T-helper 17 cell (primary cell): ENCODE measurements around the gene RASIP1. TPM values are rescaled to one million over a fixed set of nuclear protein-coding genes. Genes with fewer than 3 reads are reported as not detected.

Experiments used
- ATAC-seq: fragments of 150-1000 bp; cut with Tn5 transposase; 2 replicates; pipeline ENCODE4 v1.10.0; 2021; ENCODE audit warnings: mild to moderate bottlenecking, moderate library complexity
- DNase-seq, 3 donors: peaks; one replicate each; pipeline versions ENCODE4 v3.0.0 to v3.0.0-alpha.2; 2020 to 2021
- H3K9me3 ChIP-seq: one replicate; pipeline ENCODE4 v1.7.0; 2013; ENCODE audit warnings: low read length, mild to moderate bottlenecking; ENCODE audit not compliant: control insufficient read depth, poor library complexity, severe bottlenecking
- H3K27ac Mint-ChIP-seq: one replicate; pipeline ENCODE4 v1.8.0; 2022; ENCODE audit warnings: mild to moderate bottlenecking, moderate library complexity, mixed read lengths
- H3K27me3 Mint-ChIP-seq: one replicate; pipeline ENCODE4 v1.8.0; 2022; ENCODE audit warnings: mixed read lengths
- H3K36me3 Mint-ChIP-seq: one replicate; pipeline ENCODE4 v1.8.0; 2022; ENCODE audit warnings: low read depth, mixed read lengths
- H3K4me1 Mint-ChIP-seq: one replicate; pipeline ENCODE4 v1.8.0; 2022; ENCODE audit warnings: mild to moderate bottlenecking, mixed read lengths
- H3K4me3 Mint-ChIP-seq: one replicate; pipeline ENCODE4 v1.8.0; 2022; ENCODE audit warnings: mild to moderate bottlenecking, moderate library complexity, mixed read lengths
- total RNA-seq, 4 donors: library from RNA in 2 of 4; stranded (reverse) in 2 of 4; gene quantifications; one replicate each; pipeline ENCODE4 v1.2.3 and lab custom pipeline; 2022 to 2026

Gene RASIP1
- total RNA-seq, 2 donors from 2014 or later: 0.10 to 0.12 TPM

DNA sequence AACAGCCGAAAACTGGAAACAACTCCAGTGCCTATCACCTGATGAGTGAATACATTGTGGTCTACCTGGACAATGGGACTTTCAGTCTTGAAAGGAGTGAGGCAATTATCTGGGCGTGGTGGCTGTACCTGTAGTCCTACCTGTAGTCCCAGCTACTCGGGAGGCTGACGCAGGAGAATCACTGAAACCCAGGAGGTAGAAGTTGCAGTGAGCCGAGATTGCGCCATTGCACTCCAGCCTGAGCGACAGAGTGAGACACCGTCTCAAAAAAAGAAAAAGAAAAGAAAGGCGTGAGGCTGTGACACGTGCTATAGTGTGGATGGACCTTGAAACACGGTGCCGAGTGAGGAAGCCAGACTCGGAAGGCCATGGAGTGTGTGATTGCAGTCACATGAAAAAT is 63.5 kb downstream of the RASIP1 start:
- ATAC-seq (no peak), DNase-seq (no peak)
- peaks cover 6% of the 10 kb centered on the region for H3K4me1 Mint-ChIP-seq
- peak overlapping the region; percentile 63 for H3K27ac Mint-ChIP-seq
- no peak overlapping the region for H3K4me3 Mint-ChIP-seq
- no peaks in the 10 kb centered on the region for H3K36me3 Mint-ChIP-seq
- H3K9me3 ChIP-seq: no peaks in the 10 kb centered on the region
- no peaks in the 10 kb centered on the region for H3K27me3 Mint-ChIP-seq

DNA sequence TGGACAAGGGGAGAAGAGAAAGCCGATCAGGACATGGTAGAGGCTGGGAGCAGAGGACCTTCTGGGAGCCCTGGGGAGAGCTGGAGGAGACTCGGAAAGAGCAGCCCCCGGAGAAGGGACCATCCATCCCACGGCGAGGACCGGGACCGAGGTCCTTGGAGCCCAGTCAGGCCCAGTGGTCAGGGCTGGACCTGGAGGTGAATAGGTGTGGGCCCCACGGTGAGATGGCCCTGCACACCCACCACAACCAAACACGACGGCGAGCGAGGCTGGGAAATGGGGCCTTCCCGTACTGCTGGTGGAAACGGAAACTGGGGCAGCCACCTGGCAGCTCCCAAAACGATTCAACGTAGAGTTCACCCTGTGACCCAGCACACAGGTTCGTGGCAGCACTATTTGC is 63.9 kb downstream of the RASIP1 start:
- no peak for DNase-seq
- no peaks in the 10 kb centered on the region for H3K9me3 ChIP-seq
- H3K4me3 Mint-ChIP-seq: no peak overlapping the region
- no peak for ATAC-seq
- H3K27me3 Mint-ChIP-seq: no peaks in the 10 kb centered on the region
- no peaks in the 10 kb centered on the region for H3K36me3 Mint-ChIP-seq
- peaks cover 6% of the 10 kb centered on the region for H3K4me1 Mint-ChIP-seq
- peak overlapping the region; percentile 63 for H3K27ac Mint-ChIP-seq

DNA sequence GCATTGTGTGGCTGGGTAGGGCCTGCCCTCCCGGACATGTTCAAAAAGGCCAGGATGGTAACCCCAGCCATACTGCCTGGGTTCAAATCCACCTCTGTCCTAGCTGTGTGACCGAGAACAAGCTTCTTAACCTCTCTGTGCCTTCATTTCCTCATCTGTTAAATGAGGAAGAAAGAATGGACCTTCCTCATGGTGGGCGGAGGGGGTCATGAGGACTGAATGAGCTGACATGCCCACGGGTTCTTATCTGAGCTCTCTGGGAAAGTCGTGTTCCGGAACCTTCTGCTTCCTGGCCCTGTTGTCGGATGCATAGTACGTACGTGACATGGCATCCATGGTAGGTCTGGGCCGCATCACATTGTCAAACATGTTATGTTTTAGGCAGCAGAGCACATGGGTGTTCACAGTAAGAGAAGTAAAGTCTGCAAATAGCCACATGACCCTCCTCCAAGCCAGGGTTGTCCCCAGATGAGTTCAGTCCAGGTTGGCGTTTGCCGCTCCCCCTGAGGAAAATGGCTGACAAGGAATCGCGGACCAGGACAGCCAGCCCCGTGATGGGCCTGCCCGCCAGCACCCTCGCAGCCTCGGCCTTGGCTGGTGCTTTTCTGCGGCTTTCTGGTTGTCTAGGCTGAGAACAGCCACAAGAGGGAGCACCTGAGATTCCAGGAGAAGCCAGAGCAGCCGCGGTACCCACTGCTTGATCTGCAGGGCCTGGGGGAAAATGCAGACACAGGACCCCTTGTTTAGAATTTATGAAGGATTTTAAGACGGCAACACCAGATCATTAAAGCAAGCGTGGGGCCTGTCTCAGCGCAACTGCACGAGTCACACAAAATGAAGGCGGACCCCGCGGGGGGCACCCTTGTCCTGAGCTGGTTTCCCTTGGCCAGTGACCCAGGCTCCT is 65.2 kb downstream of the RASIP1 start:
- Mint-ChIP-seq H3K4me1 (peaks cover 6% of the 10 kb centered on the region), H3K27ac (no peak overlapping the region), H3K36me3 (no peaks in the 10 kb centered on the region), H3K27me3 (no peaks in the 10 kb centered on the region), H3K4me3 (no peak overlapping the region)
- peak; percentile 95 for ATAC-seq
- peak; percentile 38 to 71 (median 55) for DNase-seq
- no peaks in the 10 kb centered on the region for H3K9me3 ChIP-seq

DNA sequence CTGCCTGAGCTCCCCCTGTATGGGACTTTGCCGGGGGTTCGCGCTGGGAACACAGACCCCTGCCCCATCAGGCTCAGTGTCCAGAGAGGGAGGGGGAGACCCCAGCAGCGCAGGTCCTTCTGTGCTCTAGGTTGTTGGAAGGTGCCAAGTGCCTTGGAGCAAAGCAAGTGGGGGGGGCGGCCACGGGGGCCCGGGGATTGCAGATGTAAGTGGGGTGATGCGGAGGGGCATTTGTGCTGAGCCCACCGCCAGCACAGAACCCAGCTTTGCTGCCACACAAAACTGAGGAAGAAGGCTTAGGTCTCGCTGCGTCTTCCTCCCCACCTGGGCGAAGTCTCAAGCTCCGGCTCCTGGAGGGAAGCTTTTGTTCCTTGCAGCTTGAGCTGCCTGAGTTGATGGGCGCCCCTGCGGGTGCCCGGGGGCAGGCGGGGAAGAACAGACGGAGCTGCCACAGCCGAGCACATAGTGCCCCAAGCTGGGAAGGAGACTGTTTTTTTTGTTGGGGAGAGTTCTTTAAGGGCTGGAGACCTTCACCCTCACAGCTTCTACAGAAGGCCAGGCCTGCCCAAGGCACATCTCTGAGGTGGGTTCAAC is 66.1 kb downstream of the RASIP1 start:
- H3K4me3 Mint-ChIP-seq: no peak overlapping the region
- H3K9me3 ChIP-seq: no peaks in the 10 kb centered on the region
- peaks cover 6% of the 10 kb centered on the region for H3K4me1 Mint-ChIP-seq
- no peaks in the 10 kb centered on the region for H3K36me3 Mint-ChIP-seq
- no peaks in the 10 kb centered on the region for H3K27me3 Mint-ChIP-seq
- no peak for DNase-seq
- no peak overlapping the region for H3K27ac Mint-ChIP-seq
- ATAC-seq: no peak

DNA sequence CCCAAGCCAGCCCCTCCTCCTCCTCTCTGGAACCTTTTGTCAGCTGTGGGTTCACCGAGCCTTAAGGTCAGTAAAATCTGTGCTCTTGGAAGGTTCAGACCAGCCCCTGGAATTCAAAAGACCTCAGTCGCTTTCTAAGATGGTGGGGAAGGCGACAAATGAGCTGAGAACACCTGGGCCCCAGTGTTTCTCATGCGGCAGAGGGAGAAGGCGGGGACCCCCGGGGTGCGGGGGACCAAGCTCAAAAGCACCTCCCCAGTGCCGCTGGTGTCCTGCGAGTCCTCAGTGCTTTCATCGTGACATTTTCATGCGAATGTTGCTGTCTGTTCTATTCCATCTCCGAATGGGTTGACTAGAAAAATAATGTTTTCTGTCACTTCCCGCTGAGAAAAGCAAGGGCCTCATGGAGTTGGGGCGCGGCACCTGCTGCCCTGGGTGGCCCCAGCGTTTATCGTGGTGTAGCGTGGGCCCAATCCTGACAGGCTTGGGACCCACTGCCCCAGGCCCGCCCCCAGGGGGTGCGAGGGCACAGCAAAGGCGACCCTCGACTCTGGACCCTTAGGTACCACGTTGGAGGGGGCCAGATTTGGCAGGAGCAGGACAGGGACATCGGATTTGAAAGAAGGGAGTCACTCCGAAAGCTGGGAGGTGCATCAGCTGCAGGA is 66.8 kb downstream of the RASIP1 start:
- H3K27me3 Mint-ChIP-seq: no peaks in the 10 kb centered on the region
- ATAC-seq (no peak), DNase-seq (no peak)
- H3K4me1 Mint-ChIP-seq: peaks cover 6% of the 10 kb centered on the region
- H3K9me3 ChIP-seq: no peaks in the 10 kb centered on the region
- H3K27ac Mint-ChIP-seq: no peak overlapping the region
- no peak overlapping the region for H3K4me3 Mint-ChIP-seq
- no peaks in the 10 kb centered on the region for H3K36me3 Mint-ChIP-seq

DNA sequence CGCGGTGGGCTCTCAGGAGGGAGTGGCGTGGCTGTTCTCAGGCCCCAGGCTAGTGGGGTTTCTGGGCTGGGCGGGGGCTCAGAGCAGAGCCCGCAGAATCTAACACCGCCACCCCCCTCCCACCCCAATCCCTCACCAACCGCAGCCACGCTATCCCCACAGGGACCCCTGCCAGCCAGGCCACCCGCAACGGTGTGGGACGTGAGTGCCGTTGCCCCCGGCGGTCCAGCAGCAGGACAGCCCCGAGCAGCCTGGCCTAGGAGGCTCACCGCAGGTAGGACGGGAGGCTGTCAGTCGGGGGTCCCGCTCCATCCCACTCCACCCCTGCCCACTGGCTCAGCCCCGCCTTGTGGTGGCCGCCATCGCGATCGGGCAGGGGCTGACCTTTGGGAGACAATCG is 67.4 kb downstream of the RASIP1 start, which contains the start of gene NTN5:
Gene NTN5 (minus strand): TSS at position 24 of the 400 bp plus-strand sequence. CDS start 2,031 bp downstream, outside the sequence.
- Mint-ChIP-seq H3K27me3 (no peaks in the 10 kb centered on the region), H3K4me1 (peaks cover 6% of the 10 kb centered on the region), H3K4me3 (no peak within 1 kb of the TSS), H3K36me3 (no peaks in the 10 kb centered on the region), H3K27ac (no peak within 1 kb of the TSS)
- DNase-seq (no peak), ATAC-seq (no peak)
- H3K9me3 ChIP-seq: no peaks in the 10 kb centered on the region

DNA sequence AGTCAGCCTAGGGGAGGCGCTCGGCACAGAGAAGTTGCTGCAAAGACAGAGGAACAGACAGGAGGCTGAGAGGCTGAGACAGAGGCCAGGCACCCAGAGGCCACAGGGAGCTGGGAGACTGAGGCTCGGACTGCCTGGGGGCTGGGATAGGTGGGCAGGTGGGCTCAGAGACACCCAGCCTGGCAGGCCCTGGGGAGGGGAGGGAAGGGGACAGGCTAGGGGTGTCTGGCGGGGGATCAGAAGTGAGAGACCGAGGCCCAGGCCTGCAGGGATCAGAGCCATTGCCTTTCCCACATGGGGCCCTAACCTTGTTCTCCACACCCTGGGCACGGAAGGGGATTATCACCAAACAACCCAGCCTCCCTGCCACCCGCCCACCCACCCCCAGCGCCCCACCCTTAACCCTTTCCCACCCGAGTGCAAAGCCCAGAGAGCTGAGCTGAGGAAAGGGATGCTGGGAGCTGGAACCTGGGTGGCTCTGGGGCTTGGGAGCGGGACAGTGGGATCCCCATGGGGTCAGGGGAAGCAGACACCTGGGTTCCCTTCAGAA is 68.9 kb downstream of the RASIP1 start:
- DNase-seq: no peak
- no peaks in the 10 kb centered on the region for H3K27me3 Mint-ChIP-seq
- H3K4me3 Mint-ChIP-seq: no peak overlapping the region
- no peaks in the 10 kb centered on the region for H3K9me3 ChIP-seq
- ATAC-seq: no peak
- peaks cover 6% of the 10 kb centered on the region for H3K4me1 Mint-ChIP-seq
- H3K36me3 Mint-ChIP-seq: no peaks in the 10 kb centered on the region
- H3K27ac Mint-ChIP-seq: no peak overlapping the region

DNA sequence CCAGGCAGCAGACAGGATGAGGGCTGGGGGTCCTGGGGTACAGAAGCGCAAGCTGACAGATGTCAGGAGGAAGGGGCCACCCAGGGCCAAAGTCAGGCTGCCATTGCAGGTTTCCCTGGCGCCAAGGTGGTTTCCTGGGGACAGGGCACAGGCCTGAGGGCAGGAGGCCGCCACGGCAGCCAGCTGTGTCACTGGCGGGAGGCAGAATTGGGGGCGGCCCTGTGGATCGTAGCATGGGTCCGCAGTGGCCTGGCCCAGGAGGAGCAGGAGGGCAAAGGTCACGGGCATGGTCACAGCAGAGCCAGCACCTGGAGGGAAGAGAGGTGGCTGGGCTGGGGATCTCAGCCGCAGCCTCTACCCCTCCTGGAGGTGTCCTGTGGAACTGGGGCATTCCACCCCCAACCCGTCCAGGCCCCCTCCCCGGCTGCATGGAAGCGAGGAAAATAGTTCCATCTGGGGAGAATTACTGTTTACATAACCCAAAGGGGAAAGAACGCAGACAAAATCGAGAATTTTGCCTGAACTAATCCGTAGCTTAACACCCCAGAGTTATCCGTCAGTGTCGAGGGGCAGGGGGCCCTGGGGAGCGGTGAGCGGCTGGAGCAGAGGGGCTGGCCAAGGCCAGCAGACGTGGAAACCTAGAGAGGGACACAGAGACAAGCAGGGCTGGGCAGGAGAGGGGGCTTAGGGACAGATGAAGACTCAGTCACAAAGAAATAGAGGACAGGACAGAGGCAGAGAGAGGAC is 69.5 kb downstream of the RASIP1 start:
- Mint-ChIP-seq H3K4me1 (peaks cover 6% of the 10 kb centered on the region), H3K27ac (no peak overlapping the region), H3K27me3 (no peaks in the 10 kb centered on the region), H3K4me3 (no peak overlapping the region), H3K36me3 (no peaks in the 10 kb centered on the region)
- no peaks in the 10 kb centered on the region for H3K9me3 ChIP-seq
- DNase-seq: no peak
- ATAC-seq: no peak

Other genes starting within 250 kb of the RASIP1 start
- gene LMTK3, start 228.8 kb downstream of the RASIP1 start, total RNA-seq: 10 to 100 TPM; 11.5 to 18.4 TPM
- gene SULT2B1, start 188.4 kb downstream of the RASIP1 start, total RNA-seq: not detected
- gene SPACA4, start 133.9 kb downstream of the RASIP1 start, total RNA-seq: not detected
- 1 to 10 TPM; 3.1 to 3.6 TPM for gene FAM83E, start 125.5 kb downstream of the RASIP1 start, total RNA-seq
- 1,000 to 10,000 TPM; 2,478 to 2,506 TPM for gene RPL18, start 121.4 kb downstream of the RASIP1 start, total RNA-seq
- gene SPHK2, start 121.1 kb downstream of the RASIP1 start, total RNA-seq: 10 to 100 TPM; 11.9 to 12.6 TPM
- 10 to 100 TPM; 29.7 to 38.2 TPM for gene DBP, start 103.2 kb downstream of the RASIP1 start, total RNA-seq
- gene CA11, start 94.4 kb downstream of the RASIP1 start, total RNA-seq: 1 to 10 TPM; 7.4 to 9.6 TPM
- gene NTN5, start 67.6 kb downstream of the RASIP1 start, total RNA-seq: 1 to 10 TPM; 2.8 to 3.4 TPM
- gene FUT2, start 44.6 kb downstream of the RASIP1 start, total RNA-seq: not detected
- gene MAMSTR, start 20.9 kb downstream of the RASIP1 start, total RNA-seq: under 1 TPM; 0.42 to 0.60 TPM
- gene IZUMO1, start 6.3 kb upstream of the RASIP1 start, total RNA-seq: not detected
- gene FUT1, start 12.0 kb upstream of the RASIP1 start, total RNA-seq: under 1 TPM; 0.07 to 0.16 TPM
- gene FGF21, start 14.9 kb upstream of the RASIP1 start, total RNA-seq: not detected
- 10 to 100 TPM; 14.0 to 14.6 TPM for gene BCAT2, start 70.4 kb upstream of the RASIP1 start, total RNA-seq
- gene HSD17B14, start 95.9 kb upstream of the RASIP1 start, total RNA-seq: under 1 TPM in 1 of 2 donors, not detected in 1; 0.44 TPM
- gene PLEKHA4, start 128.0 kb upstream of the RASIP1 start, total RNA-seq: 1 to 10 TPM in 1 of 2 donors, under 1 TPM in 1; 0.42 to 3.0 TPM
- 1,000 to 10,000 TPM in 1 of 2 donors, 100 to 1,000 TPM in 1; 954 to 1,165 TPM for gene PPP1R15A, start 131.8 kb upstream of the RASIP1 start, total RNA-seq
- not detected for gene TULP2, start 158.1 kb upstream of the RASIP1 start, total RNA-seq
- gene NUCB1, start 159.7 kb upstream of the RASIP1 start, total RNA-seq: 100 to 1,000 TPM; 118 to 135 TPM
- under 1 TPM; 0.50 to 0.86 TPM for gene DHDH, start 193.1 kb upstream of the RASIP1 start, total RNA-seq
- 100 to 1,000 TPM in 1 of 2 donors, 10 to 100 TPM in 1; 89.2 to 104 TPM for gene BAX, start 214.3 kb upstream of the RASIP1 start, total RNA-seq
- gene FTL, start 224.7 kb upstream of the RASIP1 start, total RNA-seq: 100 to 1,000 TPM; 612 to 898 TPM